Measurements from ENCODE around the gene MYOCD. TPM values are rescaled to one million over a fixed set of nuclear protein-coding genes. Genes with fewer than 3 reads are reported as not detected.

MYOCD gene
- total and polyA plus RNA-seq, 2 of the 13 experiments (the other 11 are each of a cell fraction or from before 2014, with no cell fraction given), result not detected

DNA sequence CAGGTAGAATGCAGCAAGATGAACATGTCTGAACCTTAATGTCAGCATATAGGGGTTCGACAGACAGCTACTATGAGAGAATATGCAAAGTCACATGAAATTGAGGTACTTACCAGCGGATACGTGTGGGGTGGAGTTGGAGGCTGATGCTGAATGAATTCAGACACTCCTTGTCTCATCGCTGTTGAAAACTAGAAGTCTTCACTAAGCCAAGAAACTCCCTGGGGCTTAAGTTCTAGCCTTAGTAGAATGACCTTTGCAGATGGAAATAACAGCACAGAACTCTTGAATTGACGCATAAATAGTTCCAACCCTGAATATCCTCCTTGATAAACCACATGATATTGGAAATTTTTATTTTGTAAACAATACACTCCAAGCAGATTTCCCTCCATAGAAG lies 32.9 kb upstream of the MYOCD start:
- POLR2A ChIA-PET, result no interaction called here
- Histone ChIP-seq H3K27me3 (ENCODE audit: control insufficient read depth in 1 of 2, insufficient read depth in 2 of 2, low read length in 2 of 2) (no peaks in the 10 kb centered on the region; a peak in 2 of 5 replicates), H3K4me2 (ENCODE audit: low read depth, low read length) (no peak overlapping the region), H3K9me3 (ENCODE audit: low read length) (no peaks in the 10 kb centered on the region), H3K36me3 (replicated peaks in 1 of 2; ENCODE audit: control insufficient read depth in 1 of 2, insufficient read depth in 2 of 2, low read length in 2 of 2) (no peaks in the 10 kb centered on the region), H3K9ac (ENCODE audit: insufficient read depth, low read depth, low read length) (no peak overlapping the region), H3K4me1 (ENCODE audit: insufficient read depth, low read length) (peaks cover 22% of the 10 kb centered on the region), H3K4me3 (replicated peaks in 1 of 3; ENCODE audit: insufficient read depth in 1 of 3, low read depth in 2 of 3, low read length in 3 of 3) (no peak overlapping the region), H3K27ac (ENCODE audit: extremely low read length, insufficient read depth, low read length) (no peak overlapping the region), H4K20me1 (ENCODE audit: insufficient read depth, low read length) (no peaks in the 10 kb centered on the region), H3K79me2 (ENCODE audit: insufficient read depth, low read length) (no peaks in the 10 kb centered on the region), H2AFZ (ENCODE audit: low read length) (no peak overlapping the region)
- WGBS (ENCODE audit: low lambda C conversion rate), result 62% methylated on average over 5 of the region's 5 CpGs
- CTCF ChIA-PET (ENCODE audit: low intra/inter-chr PET ratio, low total read pairs), result no interaction called here
- no TSS peak for BruUV-seq (replicated peaks)
- DNase-seq (ENCODE audit: low spot score) (no peak), ATAC-seq (no peak), FAIRE-seq (no peak)
- TF ChIP-seq ZNF746 (CRISPR knock-in tag; IDR thresholded peaks at IDR 0.05), result no peak
- no peak for TF ChIP-seq FOXA1 (IDR thresholded peaks at IDR 0.05)
- no peak for TF ChIP-seq FOXA1 (CRISPR knock-in tag; IDR thresholded peaks at IDR 0.05)
- TF ChIP-seq ZNF260 (CRISPR knock-in tag; IDR thresholded peaks at IDR 0.05; ENCODE audit: borderline replicate concordance, low read depth), result no peak
- TF ChIP-seq EEA1 (CRISPR knock-in tag; IDR thresholded peaks at IDR 0.05; ENCODE audit: borderline replicate concordance), result no peak
- no peak for TF ChIP-seq ZSCAN12 (CRISPR knock-in tag; IDR thresholded peaks at IDR 0.05)
- TF ChIP-seq ZNF451 (CRISPR knock-in tag; IDR thresholded peaks at IDR 0.05), result no peak
- no peak for TF ChIP-seq SUZ12 (IDR thresholded peaks at IDR 0.05; ENCODE audit: low read depth, low read length)
- TF ChIP-seq POLR2A (IDR thresholded peaks at IDR 0.05; ENCODE audit: insufficient read depth in 1 of 2, low read depth in 2 of 2, low read length in 2 of 2), result no peak
- no peak for TF ChIP-seq HOXA5 (CRISPR knock-in tag; IDR thresholded peaks at IDR 0.05)
- no peak for TF ChIP-seq CHCHD3 (CRISPR knock-in tag; IDR thresholded peaks at IDR 0.05)
- TF ChIP-seq ZBTB43 (CRISPR knock-in tag; conservative IDR thresholded peaks at IDR 0.05), result no peak
- no peak for TF ChIP-seq ISL2 (CRISPR knock-in tag; IDR thresholded peaks at IDR 0.05)
- TF ChIP-seq GTF3A (CRISPR knock-in tag; conservative IDR thresholded peaks at IDR 0.05), result no peak
- intact Hi-C loops (cut with micrococcal nuclease; ENCODE audit: unreplicated experiment), result no loop called here
- in situ Hi-C loops (cut with HindIII; ENCODE audit: extremely low pct_ligation_motif_present, low pct_unique_long_range_greater_than_20kb), result no loop called here

All from HepG2 (cell line).